Activated CD4-positive, CD25-positive, alpha-beta regulatory T cell treated with anti-CD3 and anti-CD28 coated beads, Interleukin-2, amount 50 U/mL, for 72 hours (primary cell): ENCODE measurements around the gene RNF152.

Experiments used
- DNase-seq: peaks from one replicate; pipeline ENCODE4 v3.0.0; 2021

RNF152 gene

GRCh38 chr18:61893971-61894750 lies 1.4 kb upstream of the RNF152 start:
- DNase-seq: peak; percentile 54

- peak; percentile 33 for DNase-seq
These were observed 633 bp upstream of the RNF152 start for GRCh38 chr18:61893309-61893970.

- no peak for DNase-seq
These were observed 913 bp downstream of the RNF152 start for GRCh38 chr18:61891894-61892293.

GRCh38 chr18:61891271-61891670 lies 1.5 kb downstream of the RNF152 start:
- no peak for DNase-seq

GRCh38 chr18:61890344-61890743 lies 2.5 kb downstream of the RNF152 start:
- no peak for DNase-seq

GRCh38 chr18:61889541-61889940 lies 3.3 kb downstream of the RNF152 start:
- DNase-seq: no peak

- no peak for DNase-seq
These were observed 4.2 kb downstream of the RNF152 start for GRCh38 chr18:61888622-61889021.

- no peak for DNase-seq
These were observed 5.0 kb downstream of the RNF152 start for GRCh38 chr18:61887838-61888237.

- no peak for DNase-seq
These were observed 9.3 kb downstream of the RNF152 start for GRCh38 chr18:61883547-61883946.

GRCh38 chr18:61882296-61883004 lies 10.4 kb downstream of the RNF152 start:
- DNase-seq: no peak

- no peak for DNase-seq
These were observed 15.9 kb downstream of the RNF152 start for GRCh38 chr18:61876899-61877298.

GRCh38 chr18:61870151-61870550 lies 22.7 kb downstream of the RNF152 start:
- no peak for DNase-seq

GRCh38 chr18:61869636-61870035 lies 23.2 kb downstream of the RNF152 start:
- no peak for DNase-seq

GRCh38 chr18:61865466-61866175 lies 27.2 kb downstream of the RNF152 start:
- no peak for DNase-seq

GRCh38 chr18:61861372-61861771 lies 31.4 kb downstream of the RNF152 start:
- no peak for DNase-seq

- no peak for DNase-seq
These were observed 32.5 kb downstream of the RNF152 start for GRCh38 chr18:61860302-61860701.

GRCh38 chr18:61859113-61859512 lies 33.7 kb downstream of the RNF152 start:
- DNase-seq: no peak

- no peak for DNase-seq
These were observed 36.1 kb downstream of the RNF152 start for GRCh38 chr18:61856678-61857077.

GRCh38 chr18:61855449-61856378 lies 37.1 kb downstream of the RNF152 start:
- no peak for DNase-seq

- no peak for DNase-seq
These were observed 38.0 kb downstream of the RNF152 start for GRCh38 chr18:61854578-61855448.

GRCh38 chr18:61853855-61854254 lies 39.0 kb downstream of the RNF152 start:
- no peak for DNase-seq
